Left ventricle myocardium inferior (tissue), 1 donor: ENCODE measurements around the gene EFCAB11. TPM values are rescaled to one million over a fixed set of nuclear protein-coding genes. Genes with fewer than 3 reads are reported as not detected.
"Not testable (repeated sequence)": the region's sequence is repeated elsewhere in the genome, so short reads cannot be mapped to it uniquely, and the experiment has no call there.

Experiments
- DNase-seq: peaks from one replicate; pipeline ENCODE4 v3.0.0-alpha.2; 2020
- H3K27ac ChIP-seq: fragments of 200-600 bp; replicated peaks from 2 replicates; pipeline ENCODE4 v1.8.0; 2021
- H3K27me3 ChIP-seq: fragments of 200-600 bp; 2 replicates; pipeline ENCODE4 v1.8.0; 2021; ENCODE audit warnings: low read depth
- H3K36me3 ChIP-seq: fragments of 200-600 bp; 2 replicates; pipeline ENCODE4 v1.8.0; 2021
- H3K4me1 ChIP-seq: fragments of 200-600 bp; 2 replicates; pipeline ENCODE4 v1.8.0; 2021
- H3K4me3 ChIP-seq: fragments of 200-600 bp; 2 replicates; pipeline ENCODE4 v1.8.0; 2021; ENCODE audit warnings: mild to moderate bottlenecking, moderate library complexity
- H3K9me3 ChIP-seq: fragments of 200-600 bp; replicated peaks from 2 replicates; pipeline ENCODE4 v1.8.0; 2021
- intact Hi-C: fragments of 100-400 bp; cut with micrococcal nuclease; formaldehyde crosslinking; loops from one replicate; pipeline ENCODE4 v1.11.0; 2022
- total RNA-seq: library from RNA; stranded (reverse); fragmentation: NEBNext Ultra II Directional; extraction: Animal tissue kit (Norgen Biotek cat#: 25700); gene quantifications from one replicate; pipeline ENCODE4 v1.2.1, GENCODE V29; 2021
- TF ChIP-seq, protein P1 (sequence below): fragments of 200-600 bp; IDR thresholded peaks from 2 replicates; pipeline ENCODE4 v1.8.0; 2021; ENCODE audit warnings: antibody characterized with exemption, mild to moderate bottlenecking, borderline replicate concordance
- donor health status: DM: no; HTN: yes; CAD: no; lungs with severe emphysema.

The EFCAB11 gene
- total RNA-seq, 1 donor from 2014 or later: 2.2 TPM

GRCh38 chr14:89899291-89899690 lies 55.2 kb downstream of the EFCAB11 start:
- no peaks in the 10 kb centered on the region for H3K27me3 ChIP-seq
- no peak for DNase-seq
- H3K36me3 ChIP-seq: no peaks in the 10 kb centered on the region
- intact Hi-C loops: no loop called here
- H3K9me3 ChIP-seq: no peaks in the 10 kb centered on the region
- peaks cover 7% of the 10 kb centered on the region for H3K4me1 ChIP-seq
- H3K4me3 ChIP-seq: no peak overlapping the region
- TF ChIP-seq, protein P1, sequence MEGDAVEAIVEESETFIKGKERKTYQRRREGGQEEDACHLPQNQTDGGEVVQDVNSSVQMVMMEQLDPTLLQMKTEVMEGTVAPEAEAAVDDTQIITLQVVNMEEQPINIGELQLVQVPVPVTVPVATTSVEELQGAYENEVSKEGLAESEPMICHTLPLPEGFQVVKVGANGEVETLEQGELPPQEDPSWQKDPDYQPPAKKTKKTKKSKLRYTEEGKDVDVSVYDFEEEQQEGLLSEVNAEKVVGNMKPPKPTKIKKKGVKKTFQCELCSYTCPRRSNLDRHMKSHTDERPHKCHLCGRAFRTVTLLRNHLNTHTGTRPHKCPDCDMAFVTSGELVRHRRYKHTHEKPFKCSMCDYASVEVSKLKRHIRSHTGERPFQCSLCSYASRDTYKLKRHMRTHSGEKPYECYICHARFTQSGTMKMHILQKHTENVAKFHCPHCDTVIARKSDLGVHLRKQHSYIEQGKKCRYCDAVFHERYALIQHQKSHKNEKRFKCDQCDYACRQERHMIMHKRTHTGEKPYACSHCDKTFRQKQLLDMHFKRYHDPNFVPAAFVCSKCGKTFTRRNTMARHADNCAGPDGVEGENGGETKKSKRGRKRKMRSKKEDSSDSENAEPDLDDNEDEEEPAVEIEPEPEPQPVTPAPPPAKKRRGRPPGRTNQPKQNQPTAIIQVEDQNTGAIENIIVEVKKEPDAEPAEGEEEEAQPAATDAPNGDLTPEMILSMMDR: no peak
- no peak overlapping the region for H3K27ac ChIP-seq

GRCh38 chr14:89893388-89893787 lies 61.1 kb downstream of the EFCAB11 start:
- H3K36me3 ChIP-seq: not testable (repeated sequence)

GRCh38 chr14:89892953-89893352 lies 61.6 kb downstream of the EFCAB11 start:
- Histone ChIP-seq H3K4me1 (no peaks in the 10 kb centered on the region), H3K36me3 (no peaks in the 10 kb centered on the region), H3K27ac (no peak overlapping the region), H3K9me3 (peaks cover 16% of the 10 kb centered on the region), H3K4me3 (no peak overlapping the region), H3K27me3 (no peaks in the 10 kb centered on the region)
- no peak for DNase-seq
- intact Hi-C loops: no loop called here
- TF ChIP-seq, protein P1: no peak

More at GRCh38 chr14:89893388-89893787, 61.1 kb downstream of the EFCAB11 start:
- H3K27me3 ChIP-seq, H3K27ac ChIP-seq, H3K4me1 ChIP-seq, DNase-seq, H3K4me3 ChIP-seq, intact Hi-C loops: not testable (repeated sequence)
- peaks cover 16% of the 10 kb centered on the region for H3K9me3 ChIP-seq

DNA sequence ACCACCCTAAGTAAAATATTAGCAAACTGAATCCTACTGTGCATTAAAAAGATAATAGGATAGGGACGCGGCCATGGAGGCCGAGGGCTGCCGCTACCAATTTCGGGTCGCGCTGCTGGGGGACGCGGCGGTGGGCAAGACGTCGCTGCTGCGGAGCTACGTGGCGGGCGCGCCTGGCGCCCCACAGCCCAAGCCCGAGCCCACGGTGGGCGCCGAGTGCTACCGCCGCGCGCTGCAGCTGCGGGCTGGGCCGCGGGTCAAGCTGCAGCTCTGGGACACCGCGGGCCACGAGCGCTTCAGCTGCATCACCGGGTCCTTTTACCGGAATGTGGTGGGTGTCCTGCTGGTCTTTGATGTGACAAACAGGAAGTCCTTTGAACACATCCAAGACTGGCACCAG lies 62.8 kb downstream of the EFCAB11 start:
- H3K4me1 ChIP-seq, DNase-seq, H3K36me3 ChIP-seq, H3K4me3 ChIP-seq, H3K27ac ChIP-seq, H3K27me3 ChIP-seq, intact Hi-C loops: not testable (repeated sequence)
- peaks cover 16% of the 10 kb centered on the region for H3K9me3 ChIP-seq

- no peaks in the 10 kb centered on the region for H3K36me3 ChIP-seq
- no peaks in the 10 kb centered on the region for H3K27me3 ChIP-seq
- no peak overlapping the region for H3K4me3 ChIP-seq
- intact Hi-C loops: no loop called here
- no peaks in the 10 kb centered on the region for H3K4me1 ChIP-seq
- H3K27ac ChIP-seq: no peak overlapping the region
- DNase-seq: no peak
- H3K9me3 ChIP-seq: peaks cover 16% of the 10 kb centered on the region
- TF ChIP-seq, protein P1: no peak
Measured at GRCh38 chr14:89891055-89891454, 63.5 kb downstream of the EFCAB11 start.

GRCh38 chr14:89890589-89890988 lies 63.9 kb downstream of the EFCAB11 start:
- H3K4me3 ChIP-seq: no peak overlapping the region
- no peak overlapping the region for H3K27ac ChIP-seq
- H3K36me3 ChIP-seq: no peaks in the 10 kb centered on the region
- no peaks in the 10 kb centered on the region for H3K4me1 ChIP-seq
- intact Hi-C loops: no loop called here
- H3K9me3 ChIP-seq: peaks cover 16% of the 10 kb centered on the region
- TF ChIP-seq, protein P1: no peak
- H3K27me3 ChIP-seq: no peaks in the 10 kb centered on the region
- DNase-seq: no peak

DNA sequence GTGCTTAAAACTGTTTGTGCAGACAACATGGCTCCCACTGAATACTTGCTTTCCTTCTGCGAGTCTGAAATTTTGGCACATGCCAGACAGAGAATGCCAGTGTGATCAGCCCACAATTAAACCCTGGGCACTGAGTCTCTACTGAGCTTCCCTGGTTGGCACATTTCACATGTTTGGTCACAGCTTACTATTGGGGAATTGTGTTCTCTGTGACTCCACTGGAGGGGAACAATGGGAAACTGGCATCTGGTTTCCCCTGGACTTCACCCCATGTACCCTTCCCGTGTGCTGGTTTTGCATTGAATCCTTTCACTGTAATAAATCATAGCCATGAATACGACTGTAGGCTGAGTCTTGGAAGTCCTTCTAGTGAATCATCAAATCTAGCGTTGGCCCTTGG lies 64.9 kb downstream of the EFCAB11 start:
- Histone ChIP-seq H3K4me3 (no peak overlapping the region), H3K36me3 (no peaks in the 10 kb centered on the region), H3K4me1 (no peaks in the 10 kb centered on the region), H3K27ac (no peak overlapping the region), H3K27me3 (no peaks in the 10 kb centered on the region), H3K9me3 (peaks cover 16% of the 10 kb centered on the region)
- TF ChIP-seq, protein P1: no peak
- intact Hi-C loops: no loop called here
- no peak for DNase-seq
